HG02870 (cell line): Measurements from ENCODE around the gene TSHZ2.

Experiments
- ATAC-seq: cut with Tn5 transposase; IDR thresholded peaks from one replicate; pipeline ENCODE4 v1.9.1; 2021; ENCODE audit warnings: mild to moderate bottlenecking, moderate library complexity; ENCODE audit not compliant: unreplicated experiment

Gene TSHZ2

DNA sequence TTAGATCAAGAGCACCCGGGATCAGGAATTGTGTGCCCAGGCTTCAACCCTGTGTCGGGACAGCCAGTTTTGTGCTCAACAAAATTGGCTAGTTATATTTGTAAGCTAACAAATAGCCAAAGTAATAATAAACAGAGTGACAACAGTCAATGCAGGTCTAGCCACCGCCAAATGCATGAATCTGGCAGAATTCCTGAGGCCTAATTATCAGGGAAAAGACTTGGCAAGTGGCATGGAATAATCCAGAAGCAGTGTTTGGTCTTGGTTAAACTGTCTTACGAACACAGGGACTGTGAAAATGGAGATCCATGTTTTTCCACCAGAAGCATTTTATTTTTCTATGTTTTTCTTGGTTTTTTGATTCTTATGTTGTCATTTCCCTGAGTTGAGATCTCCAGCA lies 352.7 kb downstream of the TSHZ2 start:
- ATAC-seq: no peak

DNA sequence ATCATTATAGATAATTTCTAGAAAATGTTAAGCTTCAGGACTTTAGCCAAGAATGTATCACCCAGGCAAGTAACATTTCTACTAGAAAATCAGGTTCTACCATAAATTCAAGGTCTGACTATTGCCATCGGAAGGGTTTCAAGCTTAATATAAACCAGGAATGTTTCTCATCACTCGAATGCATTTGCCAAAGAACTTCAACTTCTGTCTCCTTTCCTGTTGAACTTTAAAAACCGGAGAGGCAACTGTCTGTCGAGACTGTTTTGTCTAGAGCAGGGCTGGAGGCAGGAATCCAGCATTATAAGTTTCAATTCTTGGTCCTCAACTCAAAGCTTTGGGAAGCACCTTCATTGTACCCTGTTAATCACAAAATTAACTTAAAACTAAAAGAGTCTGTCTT lies 356.8 kb downstream of the TSHZ2 start:
- ATAC-seq: no peak

DNA sequence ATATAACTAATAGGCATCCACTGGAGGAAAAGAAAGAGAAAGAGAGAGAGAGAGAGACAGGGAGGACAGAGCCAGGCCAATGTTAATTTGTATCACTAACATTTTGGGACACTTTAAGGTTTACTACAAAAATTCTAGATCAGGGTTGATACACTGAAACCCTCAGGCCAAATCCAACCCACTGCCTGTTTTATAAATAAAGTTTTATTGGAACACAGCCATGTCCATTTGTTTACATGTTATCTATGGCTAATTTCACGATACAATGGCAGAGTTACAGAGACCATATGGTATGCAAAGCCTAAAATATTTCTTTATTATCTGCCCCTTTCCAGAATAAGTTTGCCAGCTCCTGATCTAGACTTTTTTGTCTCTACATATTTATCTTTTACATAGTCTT lies 357.6 kb downstream of the TSHZ2 start:
- ATAC-seq: no peak

DNA sequence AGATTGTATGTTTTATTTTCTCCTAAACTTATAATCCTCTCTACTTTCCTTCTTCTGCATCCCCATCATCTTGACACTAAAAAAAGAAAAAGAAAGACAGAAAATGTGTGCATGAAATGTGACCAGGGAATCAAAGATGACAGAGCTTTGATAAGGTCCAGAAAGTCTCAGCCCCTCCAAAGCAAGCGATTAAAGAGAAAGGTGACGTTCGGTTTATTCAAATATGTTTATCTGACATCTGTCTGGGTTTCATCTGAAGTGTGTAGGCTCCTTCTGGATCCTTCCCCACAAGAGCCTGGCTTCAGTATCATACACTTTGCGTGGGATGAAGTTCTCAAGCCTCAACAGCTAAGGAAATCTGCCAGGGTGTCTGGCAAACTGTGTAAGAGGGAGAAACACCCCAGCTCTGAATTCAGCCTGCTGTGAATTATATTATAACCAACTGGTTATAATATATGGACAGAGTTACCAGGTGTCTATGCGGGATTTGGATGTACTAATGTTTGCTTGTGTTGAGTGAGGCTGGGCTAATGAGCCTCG lies 358.5 kb downstream of the TSHZ2 start:
- no peak for ATAC-seq

DNA sequence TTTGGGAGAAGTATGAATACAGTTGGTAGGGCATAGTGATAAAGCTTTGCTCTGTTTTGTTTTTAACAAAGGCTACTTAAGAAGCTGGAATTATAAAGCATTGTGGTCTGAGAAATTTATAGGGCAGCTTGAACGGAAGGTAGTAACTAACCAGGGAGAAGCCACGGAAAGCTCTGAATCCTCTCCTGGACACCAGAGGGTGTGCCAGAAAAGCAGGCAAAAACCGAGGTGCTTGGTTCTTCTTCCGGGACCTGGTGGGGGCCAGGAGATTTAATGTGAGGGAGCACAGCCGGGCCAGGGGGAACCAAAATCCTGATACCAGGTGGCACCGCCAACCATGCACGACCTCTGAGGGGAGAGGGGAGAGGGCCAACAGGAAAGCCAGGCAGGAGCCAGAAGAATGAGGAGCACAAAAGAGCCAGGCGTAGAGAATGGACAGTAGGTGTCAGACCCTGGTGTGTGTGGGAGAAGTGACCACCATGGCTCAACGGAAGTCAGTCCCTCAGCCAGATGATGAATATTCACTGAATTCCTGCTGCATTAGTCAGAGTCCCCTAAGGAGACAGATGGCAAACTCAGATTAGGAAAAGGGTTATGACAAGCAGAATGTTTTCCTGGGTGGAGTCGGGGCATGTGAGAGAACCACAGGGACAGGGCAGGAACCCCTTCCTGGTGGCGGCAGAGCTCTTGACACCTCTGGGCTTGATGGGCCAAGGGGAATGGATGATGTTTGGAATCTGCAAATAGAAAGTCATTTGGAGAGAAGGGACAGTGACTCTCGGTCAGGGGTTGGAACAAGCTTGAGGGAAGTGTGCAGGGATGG lies 359.2 kb downstream of the TSHZ2 start:
- ATAC-seq: no peak

DNA sequence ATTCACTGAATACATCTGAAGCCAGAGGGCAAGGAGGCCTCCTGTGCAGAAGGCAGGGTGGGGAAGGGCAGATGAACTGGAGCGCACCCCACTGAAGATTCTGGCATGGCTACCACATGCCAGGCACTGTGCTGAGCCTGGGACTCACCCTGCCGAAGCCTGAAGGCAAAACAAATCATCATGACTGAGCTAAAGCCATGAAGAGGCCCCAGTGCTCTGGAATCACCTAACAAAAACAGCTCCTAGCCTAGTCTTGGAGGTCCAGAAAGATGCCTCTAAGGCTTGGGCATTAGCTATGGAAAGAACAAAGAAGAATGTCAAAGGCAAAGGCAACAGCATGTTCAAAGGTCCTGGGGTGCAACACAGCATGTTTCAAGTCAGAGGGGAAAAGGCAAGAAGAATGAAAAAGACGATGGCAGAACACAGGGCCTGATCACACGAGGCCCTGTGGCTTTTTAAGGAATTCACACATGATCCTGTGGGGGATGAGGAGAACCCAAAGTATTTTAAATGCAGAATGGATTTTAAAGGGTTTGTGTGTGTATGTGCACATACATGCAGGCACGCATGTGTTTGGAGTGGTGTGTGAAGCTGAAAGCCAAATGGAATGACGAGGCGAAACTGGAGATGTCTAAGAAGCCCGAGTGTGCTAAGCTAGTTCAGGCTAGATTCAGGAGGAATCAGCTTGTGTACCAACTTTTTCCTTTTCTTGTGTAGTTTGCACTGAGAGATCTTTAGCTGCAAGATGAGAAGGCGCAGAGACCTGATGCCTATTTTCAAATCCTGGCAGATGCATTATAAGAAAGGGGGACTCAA lies 360.1 kb downstream of the TSHZ2 start:
- no peak for ATAC-seq

DNA sequence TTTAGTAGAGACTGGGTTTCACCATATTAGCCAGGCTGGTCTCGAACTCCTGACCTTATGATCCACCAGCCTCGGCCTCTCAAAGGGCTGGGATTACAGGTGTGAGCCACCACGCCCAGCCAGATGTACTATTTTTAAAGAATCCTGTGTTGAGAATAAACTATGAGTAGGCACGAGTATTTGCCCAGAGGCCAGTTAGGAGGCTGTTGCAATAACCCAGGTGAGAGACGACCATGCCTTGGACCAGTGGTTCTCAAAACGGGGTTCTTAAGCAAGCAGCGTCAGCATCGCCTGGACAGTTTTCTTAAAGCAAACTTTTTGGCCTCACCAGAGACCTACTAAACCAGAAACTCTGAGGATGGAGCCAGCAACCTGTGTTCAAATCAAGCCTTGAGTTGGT lies 362.7 kb downstream of the TSHZ2 start:
- no peak for ATAC-seq

DNA sequence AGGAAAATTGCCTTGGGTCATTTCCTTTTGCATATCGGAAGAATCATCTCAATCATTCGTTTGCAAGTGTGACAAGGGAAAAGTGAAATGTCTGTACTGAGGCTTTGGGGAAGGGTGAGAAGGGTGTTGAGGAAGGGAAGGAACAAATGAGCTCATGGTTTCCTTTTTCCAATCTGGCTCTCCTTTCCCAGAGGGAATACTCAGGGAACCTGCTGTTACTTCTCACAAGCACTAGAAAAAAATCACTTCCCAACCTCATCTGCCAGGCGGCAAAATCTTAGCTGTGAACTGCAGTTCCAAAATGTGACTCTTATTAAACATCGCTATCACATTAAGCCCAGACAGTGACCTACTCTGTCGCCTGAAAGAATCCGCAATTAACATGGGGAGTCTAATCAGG lies 363.4 kb downstream of the TSHZ2 start:
- ATAC-seq: no peak

DNA sequence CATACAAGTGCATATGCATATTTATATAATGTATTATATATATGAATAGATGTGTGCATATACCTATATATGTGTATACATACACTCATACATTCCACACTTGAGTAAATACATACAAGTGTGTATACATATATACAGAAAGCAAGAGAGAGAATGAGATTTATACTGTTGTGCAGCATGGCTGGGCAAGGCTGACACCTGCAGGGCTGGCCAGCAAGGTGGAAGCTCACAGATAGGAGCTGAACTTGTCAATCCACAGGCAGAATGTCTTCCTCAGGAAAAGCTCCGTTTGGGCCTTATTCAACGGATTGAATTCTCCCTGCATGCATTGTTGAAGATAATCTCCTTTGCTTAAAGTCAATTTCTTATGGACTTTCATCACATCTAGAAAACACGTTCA lies 364.7 kb downstream of the TSHZ2 start:
- no peak for ATAC-seq

DNA sequence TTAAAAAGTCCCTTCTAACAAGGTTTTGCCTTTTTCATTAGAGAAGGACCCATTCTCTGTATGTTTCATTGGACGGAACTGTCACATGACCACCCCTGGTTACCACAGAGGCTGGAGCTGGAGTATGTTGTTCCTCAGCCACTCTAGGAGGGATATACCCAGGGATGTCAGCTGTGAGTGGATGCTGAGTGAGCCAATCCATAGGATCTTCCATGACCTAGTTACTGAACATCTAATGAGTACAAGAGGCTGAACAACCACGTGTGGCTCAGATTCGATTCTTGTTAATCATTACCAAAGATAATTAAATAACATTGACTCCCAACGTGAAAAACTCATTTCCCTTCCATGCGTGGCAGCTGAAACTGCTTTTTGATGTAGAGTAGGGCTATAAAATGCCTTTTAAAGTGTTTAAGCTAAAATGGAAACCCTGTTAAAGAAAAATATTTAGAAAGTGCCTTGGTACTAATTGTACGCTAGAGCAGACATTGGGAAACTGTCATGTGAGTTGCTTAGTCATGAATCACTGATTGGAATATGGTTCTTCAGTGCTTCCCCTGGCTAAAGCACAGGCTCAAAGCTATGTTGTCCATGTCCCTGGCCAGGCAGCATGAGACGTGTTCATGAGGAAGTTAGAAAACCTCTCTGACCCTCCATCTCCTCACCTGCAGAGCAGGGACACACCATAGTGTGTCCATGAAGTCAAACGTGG lies 365.4 kb downstream of the TSHZ2 start:
- ATAC-seq: no peak

DNA sequence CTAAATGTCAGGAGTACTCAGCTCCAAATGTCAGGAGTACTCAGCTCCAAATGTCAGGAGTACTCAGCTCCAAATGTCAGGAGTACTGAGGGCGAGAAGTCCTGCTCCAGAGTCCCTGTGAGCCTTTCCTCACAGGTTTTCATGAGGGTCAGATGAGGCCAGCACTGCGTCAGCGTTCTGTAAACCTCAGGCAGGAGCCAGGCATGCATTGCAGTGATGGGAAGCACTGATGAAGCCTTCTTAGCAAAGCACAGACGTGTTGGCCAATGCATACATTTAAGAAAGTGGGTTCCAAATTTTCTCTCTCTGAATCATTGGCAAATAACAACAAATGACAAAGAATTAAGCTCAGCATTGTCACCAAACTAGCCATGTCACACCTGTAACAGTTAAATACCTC lies 366.6 kb downstream of the TSHZ2 start:
- ATAC-seq: no peak

DNA sequence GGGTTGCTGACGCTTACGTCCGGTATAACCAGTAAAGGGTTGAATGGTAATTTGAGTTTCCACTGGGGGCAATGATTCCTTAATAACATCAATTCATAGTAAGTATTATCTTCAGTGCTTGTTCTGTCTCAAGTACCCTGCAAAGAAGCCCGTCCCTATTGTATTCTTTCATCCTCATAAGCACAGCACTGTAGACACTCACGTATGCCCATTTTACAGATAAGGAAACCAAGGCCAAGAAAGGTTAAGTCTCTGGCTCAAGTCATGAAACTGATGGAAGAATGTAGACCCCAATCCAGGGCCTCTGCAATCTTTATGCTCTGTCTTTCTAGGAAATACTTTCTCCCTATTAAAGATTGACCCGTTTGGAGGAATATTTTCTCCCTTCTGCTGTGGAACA lies 370.3 kb downstream of the TSHZ2 start:
- ATAC-seq: no peak

DNA sequence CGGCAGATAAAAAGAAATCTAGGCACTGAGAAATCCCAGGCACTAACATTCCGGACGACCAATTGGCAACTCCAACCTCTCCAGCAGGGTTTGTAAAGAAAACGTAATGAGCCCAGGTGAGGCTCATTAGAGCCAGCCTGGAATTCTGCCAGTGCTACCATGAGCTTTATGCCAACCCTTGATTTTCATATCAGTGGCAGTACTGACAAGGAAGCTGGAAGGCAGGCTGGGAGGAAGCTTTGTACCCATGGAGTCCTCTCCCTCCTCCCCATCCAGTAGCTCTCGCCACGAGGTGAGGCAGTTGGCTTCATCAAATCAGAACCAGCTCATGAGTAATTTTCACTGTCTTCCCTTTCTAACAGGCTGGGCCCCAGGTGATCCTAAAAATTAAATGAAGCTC lies 371.3 kb downstream of the TSHZ2 start:
- no peak for ATAC-seq

DNA sequence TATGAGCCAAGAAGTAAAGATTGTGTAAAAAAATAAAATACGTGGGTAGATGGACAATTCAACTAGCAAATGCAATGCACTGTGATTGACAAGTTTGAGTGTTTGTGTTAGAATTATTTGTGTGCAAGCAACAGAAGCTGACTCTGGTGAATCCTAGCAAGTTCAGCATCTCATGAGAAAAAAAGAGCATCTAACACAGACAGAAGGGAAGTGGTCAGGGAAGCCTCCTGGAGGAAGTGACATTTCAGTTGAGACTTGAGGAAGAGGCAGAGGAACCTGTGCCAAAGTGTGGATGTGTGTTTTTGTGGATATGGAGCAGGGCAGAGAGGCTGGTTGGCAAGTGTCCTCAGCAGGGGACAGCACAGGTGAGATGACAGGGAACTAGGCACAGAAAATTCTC lies 372.7 kb downstream of the TSHZ2 start:
- no peak for ATAC-seq

DNA sequence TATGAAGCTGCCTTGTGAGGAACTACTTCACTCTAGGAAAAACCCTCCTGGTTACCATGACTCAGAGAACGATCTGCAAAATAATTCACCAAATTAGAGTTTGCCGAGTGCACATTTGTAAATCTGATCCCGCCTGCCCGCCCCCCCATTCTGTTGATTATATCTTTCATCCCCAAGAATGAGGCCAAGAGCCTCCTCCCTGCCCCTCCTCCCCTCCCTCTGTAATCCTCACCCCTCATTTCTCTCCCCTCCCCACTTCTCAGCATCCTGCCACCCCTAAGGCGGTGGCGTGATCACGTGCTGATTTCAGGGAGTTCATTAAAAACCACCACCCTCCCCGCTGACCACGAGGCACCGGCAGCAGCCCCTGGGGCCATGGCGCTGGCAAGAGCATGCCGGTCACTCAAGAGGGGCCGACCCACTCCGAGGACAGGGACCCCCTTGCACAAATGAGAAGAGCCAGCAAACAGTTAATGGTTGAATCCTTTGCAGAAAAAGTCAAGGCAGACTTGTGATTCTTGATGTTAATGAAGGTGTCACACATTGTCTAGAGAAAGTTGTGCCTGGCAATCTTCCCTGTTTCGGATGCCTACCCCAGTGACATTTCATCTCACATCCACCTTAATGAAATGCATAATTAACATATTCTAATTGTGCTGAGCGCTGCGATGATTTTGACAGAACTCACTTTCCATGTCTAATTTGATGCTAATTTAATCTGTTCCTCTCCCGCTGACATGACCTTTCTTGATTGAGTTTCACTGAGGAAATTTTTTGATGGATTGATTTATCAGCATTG lies 373.6 kb downstream of the TSHZ2 start:
- ATAC-seq: no peak

DNA sequence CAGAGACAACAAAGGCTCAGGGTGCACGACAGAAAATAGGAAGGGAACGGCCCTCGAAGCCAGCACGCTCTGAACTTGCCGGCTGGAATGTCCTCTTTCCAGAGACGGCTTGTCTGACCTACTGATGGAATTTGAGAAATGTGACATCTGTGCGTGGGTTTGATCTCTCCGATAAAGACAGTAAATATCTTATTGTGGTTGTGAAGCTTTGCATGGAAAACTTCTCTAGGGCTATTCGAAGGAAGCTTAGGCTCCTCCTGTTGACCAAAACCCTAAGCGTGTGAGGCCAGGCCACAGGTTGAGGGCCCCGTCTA lies 374.1 kb downstream of the TSHZ2 start:
- no peak for ATAC-seq

DNA sequence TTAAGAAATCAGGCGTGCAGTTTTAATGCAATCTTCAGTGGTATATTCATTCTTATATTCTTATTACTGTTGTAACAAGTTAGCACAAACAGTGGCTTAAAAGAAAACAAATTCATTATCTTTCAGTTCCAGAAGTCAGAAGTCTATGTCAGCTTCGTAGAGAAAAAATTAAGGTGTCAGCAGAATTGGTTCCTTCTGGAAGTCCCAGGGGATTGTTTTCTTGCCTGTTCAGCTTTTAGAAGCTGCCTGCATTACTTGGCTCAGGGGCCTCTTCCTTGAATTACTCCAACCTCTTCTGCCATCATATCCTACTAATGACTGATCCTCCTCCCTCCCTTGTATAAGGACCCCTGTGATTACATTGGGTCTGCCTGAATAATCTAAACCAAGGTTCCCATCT lies 377.6 kb downstream of the TSHZ2 start:
- no peak for ATAC-seq

DNA sequence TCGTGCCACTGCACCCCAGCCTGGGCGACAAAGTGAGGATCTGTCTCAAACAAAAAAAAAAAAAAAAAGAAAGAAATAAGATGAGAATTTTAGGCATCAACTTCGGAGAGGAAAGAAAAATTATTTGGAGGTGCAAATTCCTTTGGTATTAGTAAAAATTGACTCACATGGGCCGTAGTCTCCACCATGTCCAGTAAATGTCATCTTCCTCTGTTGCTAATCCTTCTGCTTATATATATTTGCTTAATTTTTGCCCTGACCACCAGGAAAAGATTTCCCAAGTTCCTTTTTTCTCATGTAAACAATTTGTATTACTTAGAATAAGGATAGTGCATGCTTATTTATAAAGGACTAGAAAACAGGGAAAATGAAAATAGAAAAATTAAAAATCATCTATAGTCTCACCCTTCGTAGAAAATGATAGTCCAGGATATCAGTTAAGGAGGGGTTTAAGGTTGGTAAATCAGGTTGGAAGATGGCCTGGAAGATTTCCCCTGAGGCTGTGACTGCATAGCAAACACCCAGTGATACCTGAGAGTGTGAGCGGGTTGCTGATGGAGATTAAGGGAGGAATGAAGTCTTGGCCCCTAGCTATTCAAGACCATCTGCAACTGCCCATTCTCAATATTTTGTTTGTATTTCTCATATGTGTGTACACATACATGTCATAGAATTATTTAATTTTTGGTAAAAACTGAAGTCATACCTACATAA lies 380.7 kb downstream of the TSHZ2 start:
- ATAC-seq: no peak

DNA sequence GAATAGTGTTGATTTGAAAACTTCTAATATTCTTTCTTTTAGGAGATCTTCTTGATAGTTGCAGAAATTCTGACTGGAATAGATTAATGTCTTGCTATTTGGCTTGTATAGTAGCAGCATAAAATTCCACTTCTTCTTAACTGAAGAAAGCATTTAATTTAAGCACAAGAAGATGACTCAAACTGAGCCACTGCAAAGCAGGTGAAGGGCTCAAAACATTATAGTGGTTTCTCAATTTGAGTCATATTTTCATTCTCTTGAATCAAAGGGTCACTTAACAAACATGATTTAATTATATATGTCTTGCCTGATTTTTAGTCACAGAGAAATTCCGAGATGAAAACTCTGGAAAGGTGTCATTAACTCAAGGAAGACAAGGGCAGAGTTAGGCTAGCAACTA lies 382.2 kb downstream of the TSHZ2 start:
- ATAC-seq: no peak

DNA sequence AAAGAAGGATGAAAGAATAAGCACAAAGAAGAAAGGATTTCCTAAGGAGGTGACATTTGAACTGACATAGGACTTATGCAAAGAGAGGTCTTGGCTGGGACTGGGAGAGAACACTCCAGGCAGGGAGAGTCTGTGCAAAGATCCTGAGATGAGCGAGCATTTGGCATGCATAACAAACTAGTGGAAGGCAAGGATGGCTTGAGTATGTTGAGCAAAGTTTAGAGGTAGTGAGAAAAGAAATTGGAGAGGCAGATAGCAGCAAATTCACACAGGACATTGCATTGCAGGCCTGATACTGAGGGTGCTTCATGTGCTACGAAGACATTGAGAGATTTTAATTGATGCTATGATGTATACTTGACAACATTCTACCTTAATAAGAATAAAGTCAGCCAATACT lies 383.6 kb downstream of the TSHZ2 start:
- ATAC-seq: no peak
